D721Med (cell line): ENCODE data around the gene PAM.
"Not testable (repeated sequence)": the region's sequence is repeated elsewhere in the genome, so short reads cannot be mapped to it uniquely, and the experiment has no call there.

Source experiments
- DNase-seq: peaks from one replicate; pipeline ENCODE4 v3.0.0; 2011; ENCODE audit warnings: low spot score; ENCODE audit not compliant: insufficient read length
- FAIRE-seq: peaks from 2 replicates; lab custom pipeline; 2011; peaks lifted over from hg19 to GRCh38; lab: Jason Lieb, UNC
- CTCF ChIP-seq: IDR thresholded peaks from 2 replicates; pipeline ENCODE4 v1.5.1; 2012; ENCODE audit warnings: mild to moderate bottlenecking, control low read depth; ENCODE audit not compliant: insufficient read depth; ENCODE audit errors: missing control alignments

PAM gene

GRCh38 chr5:102750151-102750834, 4.8 kb upstream of the PAM start:
- DNase-seq (no peak), FAIRE-seq (no peak)
- no peak for TF ChIP-seq CTCF

DNA sequence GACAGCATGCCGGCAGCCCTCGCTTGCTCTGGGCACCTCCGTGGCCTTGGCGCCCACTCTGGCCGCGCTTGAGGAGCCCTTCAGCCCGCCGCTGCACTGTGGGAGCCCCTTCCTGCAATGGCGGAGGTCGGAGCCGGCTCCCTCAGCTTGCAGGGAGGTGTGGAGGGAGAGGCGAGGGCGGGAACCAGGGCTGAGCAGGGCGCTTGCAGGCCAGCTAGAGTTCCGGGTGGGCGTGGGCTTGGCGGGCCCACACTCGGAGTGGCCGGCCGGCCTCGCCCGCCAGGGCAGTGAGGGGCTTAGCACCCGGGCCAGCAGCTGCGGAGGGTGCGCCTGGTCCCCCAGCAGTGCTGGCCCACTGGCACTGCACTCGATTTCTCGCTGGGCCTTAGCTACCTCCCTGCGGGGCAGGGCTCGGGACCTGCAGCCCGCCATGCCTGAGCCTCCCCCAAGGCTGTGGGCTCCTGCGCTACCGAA, 3.2 kb upstream of the PAM start:
- FAIRE-seq, DNase-seq: not testable (repeated sequence)

DNA sequence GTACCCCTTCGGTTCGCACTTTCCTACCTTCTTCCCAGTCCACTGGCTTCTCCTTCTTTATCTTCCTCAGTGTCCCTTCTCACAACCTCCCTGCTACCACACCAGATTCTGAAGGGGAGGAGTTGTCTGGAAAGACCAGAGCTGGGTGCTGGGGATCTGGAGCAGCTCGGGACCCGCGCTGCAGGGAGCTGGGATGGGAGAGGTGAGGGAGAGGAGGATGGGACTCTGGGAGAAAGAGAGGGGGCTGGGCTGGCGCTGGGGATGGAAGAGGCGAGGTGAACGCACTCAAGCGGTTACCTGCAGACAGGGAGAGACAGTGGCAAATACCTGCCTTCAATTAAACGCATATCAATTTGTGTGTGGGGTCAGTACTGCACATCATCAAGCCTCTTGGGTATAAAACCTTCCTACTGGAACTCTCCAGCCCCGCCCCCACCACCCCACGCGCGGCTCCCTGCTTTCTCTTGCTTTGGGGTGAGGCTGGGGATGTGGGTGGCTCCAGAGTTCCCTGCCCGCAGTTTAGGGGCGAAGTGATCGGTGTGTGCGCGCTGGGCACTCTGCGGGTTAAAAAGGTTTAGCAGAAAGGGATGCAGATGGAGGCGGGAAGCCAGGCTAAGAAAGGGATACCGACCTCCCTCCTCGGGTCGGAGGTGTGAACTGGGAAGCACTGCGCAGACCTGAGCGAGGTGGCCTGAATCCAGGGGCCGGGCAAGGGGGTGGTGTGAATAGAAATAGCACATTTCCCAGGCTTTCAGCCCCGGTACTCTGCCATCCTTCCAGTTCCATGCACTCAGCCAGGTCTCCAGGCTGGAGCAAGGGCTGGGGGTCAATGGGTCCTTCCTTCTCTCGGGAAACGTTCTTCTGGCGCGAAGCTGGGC, 977 bp upstream of the PAM start:
- FAIRE-seq (no peak), DNase-seq (no peak)
- TF ChIP-seq CTCF = no peak

- no peak for DNase-seq
- TF ChIP-seq CTCF = no peak
- no peak for FAIRE-seq
Observed at GRCh38 chr5:102755686-102756371, 724 bp downstream of the PAM start.

DNA sequence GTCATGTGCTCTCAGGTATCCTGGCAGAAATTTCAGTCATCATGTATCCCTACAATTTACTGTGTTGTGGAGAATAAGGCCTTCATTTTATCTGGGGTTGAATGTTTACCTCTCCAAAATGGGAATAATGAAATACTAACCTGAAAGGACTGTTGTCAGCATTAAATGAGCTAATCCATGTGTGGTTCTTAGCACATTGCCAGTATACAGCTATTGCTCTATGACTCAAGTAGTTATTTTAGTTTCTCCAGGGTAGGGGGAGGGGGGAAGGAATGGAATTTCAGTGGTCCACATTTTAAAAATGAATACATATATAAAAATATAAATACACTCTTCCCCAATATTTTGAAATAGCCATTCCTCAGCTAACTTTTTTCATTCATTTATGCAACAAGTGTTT, 3.5 kb downstream of the PAM start:
- TF ChIP-seq CTCF = no peak
- no peak for DNase-seq
- no peak for FAIRE-seq

- FAIRE-seq (no peak), DNase-seq (no peak)
- TF ChIP-seq CTCF = no peak
Observed at GRCh38 chr5:102759289-102759688, 4.2 kb downstream of the PAM start.

DNA sequence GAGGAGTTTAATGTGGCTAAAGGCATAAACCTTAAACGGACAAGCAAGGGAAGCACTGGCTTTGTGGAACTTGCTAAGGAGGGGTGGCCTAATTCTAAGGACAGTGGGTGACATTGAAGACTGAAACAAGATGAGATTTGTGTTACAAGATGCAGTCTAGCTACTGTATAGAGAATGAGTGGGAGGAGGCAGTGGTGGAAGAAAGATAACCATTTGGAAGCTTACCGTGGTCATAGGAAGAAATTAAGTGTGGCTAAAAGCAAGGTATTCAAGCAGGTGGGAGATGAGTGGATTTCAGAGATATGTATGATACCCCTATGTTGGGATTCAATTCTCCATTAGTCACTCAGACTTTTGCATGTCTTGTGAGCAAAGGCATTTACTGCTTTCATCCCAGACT, 4.6 kb downstream of the PAM start:
- DNase-seq (no peak), FAIRE-seq (no peak)
- TF ChIP-seq CTCF = no peak
